SK-N-SH treated with all-trans-retinoic acid at 6 μM for 48 hours (cell line): ENCODE results near the gene NIPAL4.

ENCODE experiments used
- ATAC-seq: fragments of 200-7000 bp; cut with Tn5 transposase; 3 replicates; pipeline ENCODE4 v1.9.1; 2020; ENCODE audit warnings: mild to moderate bottlenecking, moderate library complexity
- ARNTL ChIP-seq: fragments of 450-650 bp; formaldehyde crosslinking; IDR thresholded peaks from 2 replicates; pipeline ENCODE4 v1.5.0; 2020; ENCODE audit warnings: low read depth, mild to moderate bottlenecking, moderate library complexity, borderline replicate concordance
- BACH2 ChIP-seq: fragments of 250-450 bp; sonication (Bioruptor Pico); IDR thresholded peaks from 2 replicates; pipeline ENCODE4 v1.9.0; 2021; ENCODE audit warnings: mild to moderate bottlenecking, borderline replicate concordance
- CSRNP3 ChIP-seq: fragments of 250-450 bp; sonication (Bioruptor Pico); IDR thresholded peaks from 2 replicates; pipeline ENCODE4 v1.5.1; 2021; ENCODE audit warnings: mild to moderate bottlenecking, moderate library complexity
- ESRRG ChIP-seq: fragments of 250-450 bp; sonication (Bioruptor Pico); IDR thresholded peaks from 2 replicates; pipeline ENCODE4 v1.6.1; 2021; ENCODE audit warnings: mild to moderate bottlenecking
- GLIS3 ChIP-seq: fragments of 250-450 bp; sonication (Bioruptor Pico); IDR thresholded peaks from 2 replicates; pipeline ENCODE4 v1.5.0; 2020; ENCODE audit warnings: mild to moderate bottlenecking, moderate library complexity
- OSR1 ChIP-seq: fragments of 250-450 bp; sonication (Bioruptor Pico); IDR thresholded peaks from 2 replicates; pipeline ENCODE4 v1.8.0; 2022; ENCODE audit warnings: moderate library complexity, mild to moderate bottlenecking, inconsistent platforms
- RARB ChIP-seq: fragments of 250-450 bp; sonication (Bioruptor Pico); IDR thresholded peaks from 2 replicates; pipeline ENCODE4 v1.8.0; 2021; ENCODE audit warnings: mild to moderate bottlenecking, moderate library complexity
- TOX ChIP-seq: fragments of 250-450 bp; sonication (Bioruptor Pico); IDR thresholded peaks from 2 replicates; pipeline ENCODE4 v1.8.0; 2021; ENCODE audit warnings: mild to moderate bottlenecking, moderate library complexity, borderline replicate concordance
- ZC3H10 ChIP-seq: fragments of 250-450 bp; sonication (Bioruptor Pico); IDR thresholded peaks from 2 replicates; pipeline ENCODE4 v1.5.1; 2021; ENCODE audit warnings: mild to moderate bottlenecking, moderate library complexity
- ZFP3 ChIP-seq: fragments of 250-450 bp; sonication (Bioruptor Pico); IDR thresholded peaks from 2 replicates; pipeline ENCODE4 v1.5.0; 2020; ENCODE audit warnings: mild to moderate bottlenecking, moderate library complexity
- ZFP30 ChIP-seq: fragments of 450-650 bp; formaldehyde crosslinking; IDR thresholded peaks from 2 replicates; pipeline ENCODE4 v1.5.0; 2022; ENCODE audit warnings: mild to moderate bottlenecking, moderate library complexity
- ZNF565 ChIP-seq: fragments of 450-650 bp; formaldehyde crosslinking; conservative IDR thresholded peaks from 2 replicates; pipeline ENCODE4 v1.5.0; 2020; ENCODE audit warnings: low read depth, mild to moderate bottlenecking, moderate library complexity
- ZNF70 ChIP-seq: fragments of 450-650 bp; formaldehyde crosslinking; IDR thresholded peaks from 2 replicates; pipeline ENCODE4 v1.5.0; 2020; ENCODE audit warnings: mild to moderate bottlenecking, moderate library complexity
- ZNF8 ChIP-seq: fragments of 450-650 bp; formaldehyde crosslinking; IDR thresholded peaks from 2 replicates; pipeline ENCODE4 v1.5.0; 2020; ENCODE audit warnings: mild to moderate bottlenecking, moderate library complexity
- TF ChIP-seq, protein P1 (sequence below): fragments of 250-450 bp; sonication (Bioruptor Pico); IDR thresholded peaks from 2 replicates; pipeline ENCODE4 v1.8.0; 2020; ENCODE audit warnings: mild to moderate bottlenecking, moderate library complexity, borderline replicate concordance
- TF ChIP-seq, protein P2 (sequence below): fragments of 250-450 bp; sonication (Bioruptor Pico); IDR thresholded peaks from 2 replicates; pipeline ENCODE4 v1.5.0; 2020; ENCODE audit warnings: mild to moderate bottlenecking, moderate library complexity

The NIPAL4 gene

GRCh38 chr5:157505496-157505895 lies 45.5 kb downstream of the NIPAL4 start:
- no peak for ATAC-seq
- TF ChIP-seq ESRRG (CRISPR knock-in tag) (no peak), BACH2 (CRISPR knock-in tag) (no peak), RARB (CRISPR knock-in tag) (no peak), ZNF565 (CRISPR knock-in tag) (no peak), CSRNP3 (CRISPR knock-in tag) (no peak), TOX (CRISPR knock-in tag) (no peak), ZNF70 (CRISPR knock-in tag) (no peak), OSR1 (CRISPR knock-in tag) (no peak), GLIS3 (CRISPR knock-in tag) (no peak), ZFP3 (no peak), ZC3H10 (CRISPR knock-in tag) (no peak), ZFP30 (CRISPR knock-in tag) (no peak)
- TF ChIP-seq, protein P1, sequence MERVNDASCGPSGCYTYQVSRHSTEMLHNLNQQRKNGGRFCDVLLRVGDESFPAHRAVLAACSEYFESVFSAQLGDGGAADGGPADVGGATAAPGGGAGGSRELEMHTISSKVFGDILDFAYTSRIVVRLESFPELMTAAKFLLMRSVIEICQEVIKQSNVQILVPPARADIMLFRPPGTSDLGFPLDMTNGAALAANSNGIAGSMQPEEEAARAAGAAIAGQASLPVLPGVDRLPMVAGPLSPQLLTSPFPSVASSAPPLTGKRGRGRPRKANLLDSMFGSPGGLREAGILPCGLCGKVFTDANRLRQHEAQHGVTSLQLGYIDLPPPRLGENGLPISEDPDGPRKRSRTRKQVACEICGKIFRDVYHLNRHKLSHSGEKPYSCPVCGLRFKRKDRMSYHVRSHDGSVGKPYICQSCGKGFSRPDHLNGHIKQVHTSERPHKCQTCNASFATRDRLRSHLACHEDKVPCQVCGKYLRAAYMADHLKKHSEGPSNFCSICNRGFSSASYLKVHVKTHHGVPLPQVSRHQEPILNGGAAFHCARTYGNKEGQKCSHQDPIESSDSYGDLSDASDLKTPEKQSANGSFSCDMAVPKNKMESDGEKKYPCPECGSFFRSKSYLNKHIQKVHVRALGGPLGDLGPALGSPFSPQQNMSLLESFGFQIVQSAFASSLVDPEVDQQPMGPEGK (CRISPR knock-in tag), result no peak

DNA sequence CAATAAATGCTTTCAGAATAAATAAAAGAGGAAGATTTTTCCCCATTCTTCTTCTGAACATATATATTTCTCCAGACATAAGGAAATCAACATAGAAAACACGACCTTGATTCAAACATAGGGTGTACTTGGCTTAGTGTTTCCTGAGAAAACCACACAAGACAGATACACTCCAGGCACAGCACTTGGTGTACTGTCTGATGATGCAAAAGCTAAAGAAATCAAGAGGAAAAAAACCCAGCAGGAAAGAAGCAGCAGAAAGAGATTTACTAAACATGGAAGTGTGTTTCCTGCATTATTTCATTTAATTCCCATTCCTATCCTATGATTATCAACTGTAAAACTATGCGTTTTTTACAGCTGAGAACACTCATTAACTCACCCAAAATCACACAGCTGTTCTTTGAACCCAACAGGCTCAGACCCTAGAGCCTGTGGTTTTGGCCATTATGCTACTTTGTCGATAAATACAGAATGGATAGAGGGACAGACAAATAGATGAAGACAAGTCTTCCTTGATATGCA lies 46.1 kb downstream of the NIPAL4 start:
- TF ChIP-seq ARNTL (CRISPR knock-in tag) (no peak), ZFP30 (CRISPR knock-in tag) (no peak), ESRRG (CRISPR knock-in tag) (no peak), ZNF8 (CRISPR knock-in tag) (no peak), CSRNP3 (CRISPR knock-in tag) (no peak), BACH2 (CRISPR knock-in tag) (no peak), OSR1 (CRISPR knock-in tag) (no peak), GLIS3 (CRISPR knock-in tag) (no peak), TOX (CRISPR knock-in tag) (no peak)
- TF ChIP-seq, protein P1 (CRISPR knock-in tag), result no peak
- TF ChIP-seq, protein P2, sequence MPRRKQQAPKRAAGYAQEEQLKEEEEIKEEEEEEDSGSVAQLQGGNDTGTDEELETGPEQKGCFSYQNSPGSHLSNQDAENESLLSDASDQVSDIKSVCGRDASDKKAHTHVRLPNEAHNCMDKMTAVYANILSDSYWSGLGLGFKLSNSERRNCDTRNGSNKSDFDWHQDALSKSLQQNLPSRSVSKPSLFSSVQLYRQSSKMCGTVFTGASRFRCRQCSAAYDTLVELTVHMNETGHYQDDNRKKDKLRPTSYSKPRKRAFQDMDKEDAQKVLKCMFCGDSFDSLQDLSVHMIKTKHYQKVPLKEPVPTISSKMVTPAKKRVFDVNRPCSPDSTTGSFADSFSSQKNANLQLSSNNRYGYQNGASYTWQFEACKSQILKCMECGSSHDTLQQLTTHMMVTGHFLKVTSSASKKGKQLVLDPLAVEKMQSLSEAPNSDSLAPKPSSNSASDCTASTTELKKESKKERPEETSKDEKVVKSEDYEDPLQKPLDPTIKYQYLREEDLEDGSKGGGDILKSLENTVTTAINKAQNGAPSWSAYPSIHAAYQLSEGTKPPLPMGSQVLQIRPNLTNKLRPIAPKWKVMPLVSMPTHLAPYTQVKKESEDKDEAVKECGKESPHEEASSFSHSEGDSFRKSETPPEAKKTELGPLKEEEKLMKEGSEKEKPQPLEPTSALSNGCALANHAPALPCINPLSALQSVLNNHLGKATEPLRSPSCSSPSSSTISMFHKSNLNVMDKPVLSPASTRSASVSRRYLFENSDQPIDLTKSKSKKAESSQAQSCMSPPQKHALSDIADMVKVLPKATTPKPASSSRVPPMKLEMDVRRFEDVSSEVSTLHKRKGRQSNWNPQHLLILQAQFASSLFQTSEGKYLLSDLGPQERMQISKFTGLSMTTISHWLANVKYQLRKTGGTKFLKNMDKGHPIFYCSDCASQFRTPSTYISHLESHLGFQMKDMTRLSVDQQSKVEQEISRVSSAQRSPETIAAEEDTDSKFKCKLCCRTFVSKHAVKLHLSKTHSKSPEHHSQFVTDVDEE, result no peak
- TF ChIP-seq, all 23 proteins: peak for 0
- ATAC-seq, result no peak

- ATAC-seq, result no peak
- TF ChIP-seq RARB (CRISPR knock-in tag) (no peak), ZNF70 (CRISPR knock-in tag) (no peak)
These were observed 47.2 kb downstream of the NIPAL4 start for GRCh38 chr5:157506981-157507780.

DNA sequence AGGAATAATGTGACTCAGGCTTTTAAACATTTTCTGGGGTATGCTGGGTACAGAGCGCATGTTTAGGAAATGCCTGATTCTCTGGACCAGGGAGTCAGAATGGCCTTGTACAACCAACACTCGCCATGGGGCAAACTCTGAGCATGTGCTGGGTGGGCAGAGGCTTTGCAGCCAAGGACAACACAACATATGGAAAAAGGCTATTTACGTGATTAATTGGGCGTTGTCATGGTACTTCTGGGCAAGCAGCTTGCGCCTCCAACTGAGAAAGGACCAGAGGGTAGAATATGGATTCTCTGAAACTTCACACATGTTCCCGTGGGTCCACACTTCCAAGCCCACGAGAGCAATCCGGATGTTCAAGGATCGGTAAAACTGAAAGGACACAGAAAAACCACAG lies 49.1 kb downstream of the NIPAL4 start:
- TF ChIP-seq CSRNP3 (CRISPR knock-in tag) (no peak), ZNF8 (CRISPR knock-in tag) (no peak), RARB (CRISPR knock-in tag) (no peak), ZFP3 (no peak), ZC3H10 (CRISPR knock-in tag) (no peak)
- no peak for ATAC-seq
